HCT116 (cell line): ENCODE results near the gene MTHFS.

Source experiments
- CTCF ChIP-seq, 3 experiments: fragments of 200-600 bp in 1 of 3; sonication (generic) in 1 of 3; IDR thresholded peaks in 2 of 3; conservative IDR thresholded peaks in 1 of 3; 2 replicates each; pipeline ENCODE4 v1.5.1; 2012 to 2017; ENCODE audit warnings: low read depth in 2 of 3, low read length in 2 of 3, antibody characterized with exemption in 1 of 3, borderline replicate concordance in 1 of 3, control low read depth in 1 of 3, mild to moderate bottlenecking in 1 of 3, mixed read lengths in 1 of 3, mixed run types in 1 of 3, moderate library complexity in 1 of 3; ENCODE audit not compliant: insufficient read depth in 1 of 3
- FOSL1 ChIP-seq: IDR thresholded peaks from 2 replicates; pipeline ENCODE4 v1.6.1; 2012; ENCODE audit warnings: low read depth
- POLR2AphosphoS5 ChIP-seq: IDR thresholded peaks from 2 replicates; pipeline ENCODE4 v1.6.1; 2011; ENCODE audit warnings: mild to moderate bottlenecking, low read depth, low read length, moderate library complexity
- RAD21 ChIP-seq: IDR thresholded peaks from 2 replicates; pipeline ENCODE4 v1.6.1; 2012; ENCODE audit warnings: low read depth, mild to moderate bottlenecking
- SP1 ChIP-seq: IDR thresholded peaks from 2 replicates; pipeline ENCODE4 v1.6.1; 2012; ENCODE audit warnings: low read depth
- SRF ChIP-seq: IDR thresholded peaks from 2 replicates; pipeline ENCODE4 v1.6.1; 2012; ENCODE audit warnings: low read depth
- ZBTB33 ChIP-seq: IDR thresholded peaks from 2 replicates; pipeline ENCODE4 v1.6.1; 2011; ENCODE audit warnings: mild to moderate bottlenecking, low read length, moderate library complexity; ENCODE audit not compliant: insufficient replicate concordance; ENCODE audit errors: extremely low read depth

DNA sequence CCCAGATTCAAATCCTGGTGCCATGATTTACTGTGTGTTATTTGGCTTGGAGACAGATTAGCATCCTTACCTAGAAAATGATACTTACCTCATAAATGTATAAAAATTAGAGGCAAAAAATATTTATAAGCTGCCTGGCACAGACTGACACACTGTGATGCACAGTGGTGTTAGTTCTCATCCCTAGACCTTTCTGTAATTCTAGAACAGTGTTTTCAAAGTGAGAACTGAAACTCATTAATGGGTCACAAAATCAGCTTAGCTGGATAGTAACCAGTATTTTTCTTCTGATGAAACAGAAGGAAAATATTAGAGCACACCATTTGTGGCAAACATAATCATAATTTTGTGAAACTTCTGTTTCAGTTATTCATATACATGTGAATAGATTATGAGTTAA lies 17.9 kb upstream of the MTHFS start:
- TF ChIP-seq CTCF (IDR thresholded peaks at IDR 0.05 in 2 of 3, conservative IDR thresholded peaks at IDR 0.05 in 1 of 3; ENCODE audit: borderline replicate concordance in 1 of 3, insufficient read depth in 1 of 3, low read depth in 2 of 3, low read length in 2 of 3) = no peak
- no peak for TF ChIP-seq FOSL1
- TF ChIP-seq ZBTB33 = no peak
- no peak for TF ChIP-seq RAD21
- no peak for TF ChIP-seq POLR2AphosphoS5
- TF ChIP-seq SRF = no peak
- no peak for TF ChIP-seq SP1
